NK-92 (cell line): ENCODE measurements around the gene ARHGEF19.

Experiments
- DNase-seq: peaks from one replicate; lab custom pipeline; 2025; ENCODE audit not compliant: unreplicated experiment; lab: John Stamatoyannopoulos, UW

ARHGEF19 gene

DNA sequence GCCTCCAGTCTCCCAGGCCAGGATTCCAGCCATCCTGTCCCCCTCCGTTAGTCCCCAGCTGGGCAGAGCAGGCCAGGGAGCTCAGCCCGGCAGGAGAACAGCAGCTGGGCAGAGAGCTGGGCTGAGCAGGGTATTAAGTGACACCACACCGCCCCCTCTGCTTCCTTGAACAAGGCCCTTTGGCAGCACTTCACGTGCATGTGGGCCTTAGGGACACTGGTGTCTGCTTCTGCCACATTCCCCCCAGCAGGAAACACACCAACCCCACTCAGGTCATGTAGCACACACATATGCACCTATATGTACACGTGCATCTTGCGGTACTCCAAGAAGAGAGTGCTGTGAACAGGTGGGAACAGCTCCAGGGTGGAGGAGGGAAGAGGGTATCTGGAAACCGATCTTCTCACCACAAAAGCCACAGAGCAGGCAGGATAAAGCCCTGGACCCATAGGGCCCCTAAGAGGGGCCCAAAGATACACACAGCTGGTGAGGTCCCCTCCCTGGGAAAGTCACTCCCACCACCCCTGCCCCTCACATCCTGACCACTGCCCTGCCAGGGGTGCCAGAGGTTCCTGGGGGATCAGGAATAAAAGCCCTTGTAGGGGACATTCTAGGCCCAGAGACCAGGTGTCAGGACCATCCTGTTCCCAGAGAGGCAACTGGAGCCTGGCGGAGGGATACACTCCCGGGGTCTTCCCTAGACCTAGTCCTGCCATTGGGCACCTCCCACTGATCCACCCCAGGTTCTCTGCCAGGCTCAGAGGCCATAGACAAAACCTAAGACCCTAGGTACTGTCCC is 61.1 kb downstream of the ARHGEF19 start:
- DNase-seq = no peak

GRCh38 chr1:16150508-16150907 is 61.9 kb downstream of the ARHGEF19 start:
- no peak for DNase-seq

DNA sequence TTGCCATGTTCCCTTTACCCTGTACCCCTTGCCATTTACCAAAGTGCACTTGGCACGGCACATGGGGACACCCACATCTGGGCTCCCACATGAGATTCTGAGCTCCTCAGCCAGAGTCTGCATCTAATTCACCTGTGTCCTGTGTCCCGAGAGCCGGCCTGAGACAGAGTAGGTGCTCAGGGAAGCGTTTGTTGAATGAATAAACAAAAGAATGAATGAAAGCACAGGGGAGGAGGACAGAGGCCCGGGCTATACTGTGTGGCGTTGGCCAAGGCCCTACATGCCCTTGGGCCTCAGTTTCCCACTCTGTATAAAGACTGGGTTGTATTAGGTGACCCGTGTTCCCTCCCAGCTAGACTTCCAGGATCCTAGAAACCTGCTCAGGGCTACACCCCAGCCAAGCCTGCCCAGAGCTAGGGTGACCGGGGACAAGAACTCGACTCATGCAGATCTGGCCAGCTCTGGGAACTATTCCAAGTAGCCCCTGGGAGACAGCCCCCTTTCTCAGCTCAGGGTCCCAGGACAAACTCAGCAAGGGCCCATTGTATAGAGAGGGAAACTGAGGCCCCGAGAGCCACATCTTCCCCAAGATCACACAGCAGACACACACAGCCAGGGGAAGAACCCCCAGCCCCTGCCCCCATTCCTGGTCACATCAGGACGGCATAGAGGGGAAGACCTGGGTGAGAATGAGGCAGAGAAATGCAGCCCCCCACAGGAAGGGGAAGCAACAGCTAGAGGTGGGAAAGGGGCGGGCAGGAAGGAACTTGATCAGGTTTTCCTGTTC is 62.6 kb downstream of the ARHGEF19 start:
- no peak for DNase-seq

- DNase-seq = no peak
Observed at GRCh38 chr1:16149146-16149545, 63.3 kb downstream of the ARHGEF19 start.

- DNase-seq = no peak
Observed at GRCh38 chr1:16148329-16149092, 63.9 kb downstream of the ARHGEF19 start.
